GM12878 (cell line): ENCODE data around the gene PLP2. TPM values are rescaled to one million over a fixed set of nuclear protein-coding genes. Genes with fewer than 3 reads are reported as not detected.

Source experiments
- ATAC-seq: fragments of 200-7000 bp; cut with Tn5 transposase; 3 replicates; pipeline ENCODE4 v1.9.1; 2020; ENCODE audit warnings: mild to moderate bottlenecking, moderate library complexity
- BruUV-seq: library from RNA; stranded (reverse); fragments of 400-500 nt; replicated peaks from 2 replicates; lab custom pipeline; 2021; lab: Mats Ljungman, UMichigan
- CTCF ChIA-PET: fragments of 300-600 bp; sonication (Branson Sonifier 250); formaldehyde crosslinking; extraction: SDS; loops from one replicate; lab custom pipeline; 2021; ENCODE audit warnings: inconsistent platforms; lab: Yijun Ruan, JAX
- POLR2A ChIA-PET: fragments of 350-600 bp; formaldehyde crosslinking; extraction: SDS; loops from one replicate; lab custom pipeline; 2021; ENCODE audit warnings: inconsistent platforms; lab: Charles Lee
- RAD21 ChIA-PET: fragments of 300-600 bp; sonication (Branson Sonifier 250); formaldehyde crosslinking; loops from one replicate; lab custom pipeline; 2023; ENCODE audit warnings: antibody characterized with exemption; ENCODE audit not compliant: unreplicated experiment; lab: Charles Lee
- SMC1A ChIA-PET: fragments of 300-600 bp; sonication (Branson Sonifier 250); formaldehyde crosslinking; loops from one replicate; lab custom pipeline; 2023; ENCODE audit not compliant: unreplicated experiment, uncharacterized antibody; lab: Charles Lee
- DNase-seq: peaks from one replicate; pipeline ENCODE4 v3.0.0-alpha.2; 2011; ENCODE audit warnings: low read depth, low spot score
- FAIRE-seq: peaks from 3 replicates; lab custom pipeline; 2011; peaks lifted over from hg19 to GRCh38; lab: Jason Lieb, UNC
- H2AFZ ChIP-seq: 2 replicates; pipeline ENCODE4 v1.6.0; 2011; ENCODE audit warnings: low read depth, low read length, control low read depth; ENCODE audit not compliant: control insufficient read depth
- H3K27ac ChIP-seq: 2 replicates; pipeline ENCODE4 v1.5.1; 2011; ENCODE audit warnings: control low read depth; ENCODE audit not compliant: control insufficient read depth, insufficient read depth
- H3K27me3 ChIP-seq, 2 experiments: replicated peaks in 1 of 2; 2 replicates each; pipeline versions ENCODE4 v1.6.0 to v1.6.1; 2011; ENCODE audit warnings: low read length in 1 of 2; ENCODE audit not compliant: control insufficient read depth in 2 of 2, insufficient read depth in 2 of 2
- H3K36me3 ChIP-seq, 2 experiments: 2 replicates each; pipeline ENCODE4 v1.5.1; 2011; ENCODE audit warnings: low read length in 1 of 2; ENCODE audit not compliant: control insufficient read depth in 2 of 2, insufficient read depth in 2 of 2
- H3K4me1 ChIP-seq: 2 replicates; pipeline ENCODE4 v1.6.1; 2011; ENCODE audit warnings: mild to moderate bottlenecking, low read length, moderate library complexity, mixed read lengths; ENCODE audit not compliant: control insufficient read depth, insufficient read depth
- H3K4me2 ChIP-seq: 2 replicates; pipeline ENCODE4 v1.6.0; 2011; ENCODE audit warnings: control low read depth; ENCODE audit not compliant: control insufficient read depth, insufficient read depth
- H3K4me3 ChIP-seq: fragments of 200-600 bp; sonication (generic); 2 replicates; pipeline ENCODE4 v1.5.1; 2016
- H3K79me2 ChIP-seq: 2 replicates; pipeline ENCODE4 v1.6.0; 2011; ENCODE audit warnings: low read length; ENCODE audit not compliant: control insufficient read depth, insufficient read depth
- H3K9ac ChIP-seq: 2 replicates; pipeline ENCODE4 v1.8.0; 2011; ENCODE audit warnings: low read length, control low read depth, mixed read lengths; ENCODE audit not compliant: control insufficient read depth, insufficient read depth
- H3K9me3 ChIP-seq: replicated peaks from 3 replicates; pipeline ENCODE4 v1.5.1; 2011; ENCODE audit warnings: mild to moderate bottlenecking, low read length; ENCODE audit not compliant: control insufficient read depth, insufficient read depth
- H4K20me1 ChIP-seq: 2 replicates; pipeline ENCODE4 v1.6.0; 2011; ENCODE audit not compliant: control insufficient read depth, insufficient read depth
- BACH1 ChIP-seq: fragments of 450-650 bp; IDR thresholded peaks from 2 replicates; pipeline ENCODE4 v1.6.1; 2017; ENCODE audit warnings: mild to moderate bottlenecking, borderline replicate concordance
- DPF2 ChIP-seq: fragments of 450-650 bp; IDR thresholded peaks from 2 replicates; pipeline ENCODE4 v1.6.1; 2017; ENCODE audit warnings: mild to moderate bottlenecking
- GATAD2B ChIP-seq: fragments of 450-650 bp; conservative IDR thresholded peaks from 2 replicates; pipeline ENCODE4 v1.6.1; 2017; ENCODE audit warnings: low read depth, mild to moderate bottlenecking, moderate library complexity
- HDAC2 ChIP-seq: fragments of 200-600 bp; sonication (generic); IDR thresholded peaks from 2 replicates; pipeline ENCODE4 v1.6.1; 2017
- IKZF1 ChIP-seq: fragments of 450-650 bp; conservative IDR thresholded peaks from 2 replicates; pipeline ENCODE4 v1.6.1; 2017; ENCODE audit warnings: antibody characterized with exemption, mild to moderate bottlenecking
- KAT2A ChIP-seq: conservative IDR thresholded peaks from 2 replicates; pipeline ENCODE4 v1.6.1; 2011; ENCODE audit warnings: low read depth, low read length; ENCODE audit not compliant: control insufficient read depth
- LARP7 ChIP-seq: fragments of 450-650 bp; IDR thresholded peaks from 2 replicates; pipeline ENCODE4 v1.6.1; 2017; ENCODE audit warnings: mild to moderate bottlenecking
- MTA3 ChIP-seq: IDR thresholded peaks from 2 replicates; pipeline ENCODE4 v1.6.1; 2012; ENCODE audit warnings: low read length, inconsistent platforms, borderline replicate concordance
- TAF1 ChIP-seq: IDR thresholded peaks from 2 replicates; pipeline ENCODE4 v1.6.1; 2011; ENCODE audit warnings: mild to moderate bottlenecking, low read depth, low read length, borderline replicate concordance
- ZBTB33 ChIP-seq: fragments of 450-650 bp; IDR thresholded peaks from 2 replicates; pipeline ENCODE4 v1.6.1; 2017; ENCODE audit warnings: mild to moderate bottlenecking
- WGBS: methylation state at CpG from one replicate; pipeline ENCODE4 v1.1.6; 2016; ENCODE audit warnings: low lambda C conversion rate; ENCODE audit not compliant: insufficient replicate concordance, insufficient coverage; ENCODE audit errors: missing lambda C conversion rate; 5-methylcytosine and 5-hydroxymethylcytosine counted together
- in situ Hi-C: fragments of 300-500 bp; cut with MboI; formaldehyde crosslinking; loops from 9 replicates; pipeline ENCODE4 v1.14.3; 2018; ENCODE audit warnings: mixed read lengths
- intact Hi-C: fragments of 100-400 bp; cut with micrococcal nuclease; formaldehyde crosslinking; loops from one replicate; pipeline ENCODE4 v1.14.2; 2022; ENCODE audit not compliant: unreplicated experiment
- polyA plus RNA-seq, 11 experiments: library from polyadenylated mRNA; depleted of rRNA in 4 of 11; unstranded in 6 of 11; stranded (reverse) in 5 of 11; fragments of >200 nt; fragmentation: Nextera tagmentation in 4 of 11; fragmentation: Illumina TruSeq in 1 of 11; extraction: Ambion mirVana in 4 of 11; extraction: Trizol in 1 of 11; gene quantifications; 1 replicate in 1 of 11; 2 replicates in 10 of 11; pipeline versions ENCODE4 v1.2.1 to v1.2.3, GENCODE V29; 2011 to 2016; ENCODE audit warnings: inconsistent platforms in 2 of 11, missing spikeins in 2 of 11, low read depth in 1 of 11
- total RNA-seq, 4 experiments: library from RNA; depleted of rRNA in 3 of 4; stranded (reverse); fragments of >200 nt in 3 of 4; fragmentation: Illumina TruSeq in 1 of 4; extraction: Trizol in 1 of 4; gene quantifications; 2 replicates each; pipeline versions ENCODE4 v1.2.1 to v1.2.3, GENCODE V29; 2013 to 2021

PLP2 gene
- total and polyA plus RNA-seq, 10 of the 15 experiments (the other 5 are each of a cell fraction or from before 2014, with no cell fraction given): 56.6 to 177 (median 99.3) TPM

- peak; percentile 86 for TF ChIP-seq IKZF1
- no peak for TF ChIP-seq HDAC2
- peak; percentile 97 for TF ChIP-seq DPF2
- TF ChIP-seq BACH1: no peak
These were observed 19.3 kb downstream of the PLP2 start (continued) for GRCh38 chrX:49190821-49191573.

GRCh38 chrX:49191574-49192011 is 19.9 kb downstream of the PLP2 start:
- Histone ChIP-seq H3K9me3 (no peaks in the 10 kb centered on the region), H4K20me1 (no peaks in the 10 kb centered on the region), H3K4me2 (peak overlapping the region; percentile 19; the same call in 1 of the 2 replicates), H3K9ac (peak overlapping the region; percentile 69), H3K36me3 (no peaks in the 10 kb centered on the region), H3K4me3 (peak overlapping the region; percentile 74), H3K4me1 (peaks cover 3% of the 10 kb centered on the region; the same call in 1 of the 2 replicates), H3K27ac (peak overlapping the region; percentile 57), H3K79me2 (no peaks in the 10 kb centered on the region; the same call in 1 of the 2 replicates), H3K27me3 (no peaks in the 10 kb centered on the region), H2AFZ (peak overlapping the region; percentile 64)
- no peak for FAIRE-seq
- ChIA-PET POLR2A (interaction anchor here (1.0 to 3.9 kb wide), 7 partner anchors 19 to 148 kb away, joined by 3 to 28 read pairs (median 12); partner anchors contain the start of gene TFE3), RAD21 (interaction anchor here (0.9 to 3.0 kb wide), 7 partner anchors 20 to 647 kb away, joined by 3 to 26 read pairs (median 11); partner anchors contain the start of genes PLP2 and PPP1R3F), CTCF (interaction anchor here (0.6 to 5.8 kb wide), 15 partner anchors 16 to 1999 kb away, joined by 3 to 57 read pairs (median 5); partner anchors contain the start of genes PLP2 and PPP1R3F), SMC1A (interaction anchor here (0.6 to 2.9 kb wide), 8 partner anchors 9 to 77 kb away, joined by 3 to 14 read pairs (median 6); partner anchors contain the start of genes CCDC22, PPP1R3F and SYP)
- in situ Hi-C loops (loop anchor here (5.0 kb wide), 1 partner anchor 76 kb away; the partner anchor contains the start of gene PPP1R3F), intact Hi-C loops (loop anchor here (2.0 to 5.0 kb wide), 3 partner anchors 25 to 77 kb away; partner anchors contain the start of genes CCDC22 and PPP1R3F)
- WGBS: 46% methylated on average over 29 of the region's 34 CpGs
- TSS peak; percentile 94 for BruUV-seq
- TF ChIP-seq KAT2A: no peak
- 0 out of 2 replicates have a peak, but pooled peaks have one; percentile 52 for TF ChIP-seq LARP7
- TF ChIP-seq TAF1: 0 out of 2 replicates have a peak, but pooled peaks have one; percentile 0
- no peak for TF ChIP-seq ZBTB33
- TF ChIP-seq GATAD2B: 0 out of 2 replicates have a peak, but pooled peaks have one; percentile 33
- no peak for TF ChIP-seq MTA3
- DNase-seq: no peak
- peak; percentile 18 for ATAC-seq
